Common myeloid progenitor, CD34-positive (primary cell): ENCODE data around the gene TGDS.

Source experiments
- CTCF ChIA-PET: fragments of 350-600 bp; sonication (Branson Sonifier 250); formaldehyde crosslinking; loops from one replicate; lab custom pipeline; 2021; ENCODE audit warnings: antibody characterized with exemption; lab: Charles Lee
- POLR2A ChIA-PET: fragments of 350-600 bp; sonication (Branson Sonifier 250); formaldehyde crosslinking; loops from one replicate; lab custom pipeline; 2021; ENCODE audit warnings: antibody characterized with exemption; lab: Charles Lee
- DNase-seq, 3 donors: peaks; one replicate each; pipeline versions ENCODE4 v3.0.0 to v3.0.0-alpha.2; 2013
- H3K27ac ChIP-seq, 2 experiments: 1 replicate in 1 of 2; 2 replicates in 1 of 2; pipeline ENCODE4 v1.7.0; 2013; ENCODE audit warnings: inconsistent platforms in 2 of 2, low read length in 2 of 2, mild to moderate bottlenecking in 2 of 2, low read depth in 1 of 2, moderate library complexity in 1 of 2; ENCODE audit not compliant: severe bottlenecking in 2 of 2, insufficient read depth in 1 of 2, poor library complexity in 1 of 2
- H3K27me3 ChIP-seq, 5 experiments: replicated peaks in 2 of 5; 1 replicate in 3 of 5; 2 replicates in 2 of 5; pipeline versions ENCODE4 v1.6.1 to v1.7.0; 2013; ENCODE audit warnings: low read length in 4 of 5, mild to moderate bottlenecking in 2 of 5, moderate library complexity in 2 of 5, inconsistent platforms in 1 of 5; ENCODE audit not compliant: insufficient read depth in 5 of 5, control insufficient read depth in 4 of 5
- H3K36me3 ChIP-seq, 4 experiments: 1 replicate in 2 of 4; 2 replicates in 2 of 4; pipeline versions ENCODE4 v1.6.1 to v1.7.0; 2013; ENCODE audit warnings: low read length in 3 of 4, control low read depth in 1 of 4, mild to moderate bottlenecking in 1 of 4; ENCODE audit not compliant: control insufficient read depth in 4 of 4, insufficient read depth in 4 of 4
- H3K4me1 ChIP-seq, 4 experiments: 1 replicate in 3 of 4; 2 replicates in 1 of 4; pipeline versions ENCODE4 v1.6.1 to v1.7.1; 2013; ENCODE audit warnings: low read length in 3 of 4, mild to moderate bottlenecking in 3 of 4, control low read depth in 1 of 4, inconsistent platforms in 1 of 4, moderate library complexity in 1 of 4; ENCODE audit not compliant: control insufficient read depth in 4 of 4, insufficient read depth in 4 of 4; ENCODE audit errors: control extremely low read depth in 1 of 4
- H3K4me3 ChIP-seq, 7 experiments: 1 replicate in 4 of 7; 2 replicates in 3 of 7; pipeline versions ENCODE4 v1.5.1 to v1.7.0; 2013; ENCODE audit warnings: mild to moderate bottlenecking in 7 of 7, low read length in 6 of 7, moderate library complexity in 6 of 7, inconsistent platforms in 2 of 7, low read depth in 2 of 7, control low read depth in 1 of 7; ENCODE audit not compliant: insufficient read depth in 4 of 7, control insufficient read depth in 1 of 7; ENCODE audit errors: extremely low read depth in 1 of 7
- H3K9me3 ChIP-seq, 5 experiments: 1 replicate in 4 of 5; 2 replicates in 1 of 5; pipeline versions ENCODE4 v1.6.1 to v1.7.1; 2013; ENCODE audit warnings: low read length in 4 of 5, mild to moderate bottlenecking in 2 of 5, inconsistent platforms in 1 of 5, low read depth in 1 of 5, moderate library complexity in 1 of 5; ENCODE audit not compliant: control insufficient read depth in 4 of 5, insufficient read depth in 2 of 5; ENCODE audit errors: control extremely low read depth in 1 of 5
- WGBS: methylation state at CpG from one replicate; pipeline ENCODE4 v1.1.5; 2013; ENCODE audit not compliant: insufficient coverage; 5-methylcytosine and 5-hydroxymethylcytosine counted together

Gene TGDS

DNA sequence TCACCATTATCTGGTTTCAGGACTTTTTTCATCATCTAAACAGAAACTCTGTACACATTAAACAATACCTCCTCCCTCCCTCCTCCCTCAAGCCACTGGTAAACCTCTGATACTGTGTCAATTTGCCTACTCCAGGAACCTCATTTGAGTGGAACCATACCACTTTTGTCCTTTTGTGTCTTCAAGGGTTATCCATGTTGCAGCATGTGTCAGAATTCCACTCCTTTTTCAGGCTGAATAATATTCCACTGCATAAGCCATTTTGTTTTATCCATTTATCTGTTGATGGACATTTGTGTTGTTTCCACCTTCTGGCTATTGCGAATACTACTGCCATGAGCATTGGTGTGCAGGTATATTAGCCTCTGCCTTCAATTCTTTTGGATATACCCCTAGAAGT is 27.5 kb downstream of the TGDS start:
- CTCF ChIA-PET: interaction anchor here (0.5 kb wide), 1 partner anchor 13 kb away, joined by 3 read pairs; no protein-coding TSS in a partner anchor

DNA sequence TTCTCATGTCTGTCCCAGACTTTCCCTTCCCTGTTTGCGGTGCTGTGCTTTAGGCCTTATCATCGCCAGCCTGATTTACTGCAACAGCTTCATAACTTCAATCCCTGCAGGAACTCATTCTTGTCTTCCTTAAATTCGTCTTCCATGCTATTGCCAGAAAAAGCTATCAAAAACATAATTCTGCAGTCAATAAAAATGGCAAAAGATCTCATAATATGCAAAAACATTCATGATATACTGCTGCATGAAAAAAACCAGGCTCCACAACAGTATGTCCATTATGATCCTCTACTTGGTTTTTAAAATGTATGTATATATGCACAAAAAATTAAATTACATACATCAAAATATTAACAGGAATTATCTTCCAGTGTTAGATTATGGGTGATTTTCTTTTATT is 28.4 kb downstream of the TGDS start:
- peaks cover 7 to 40% (median 23%) of the 10 kb centered on the region in 4 experiments for H3K36me3 ChIP-seq
- WGBS: 97% methylated on average over 3 of the region's 3 CpGs
- CTCF ChIA-PET: no interaction called here
- POLR2A ChIA-PET: no interaction called here
- no peak overlapping the region for H3K27ac ChIP-seq
- H3K4me3 ChIP-seq: no peak overlapping the region
- no peaks in the 10 kb centered on the region for H3K27me3 ChIP-seq
- H3K4me1 ChIP-seq: no peaks in the 10 kb centered on the region
- no peak for DNase-seq
- no peaks in the 10 kb centered on the region for H3K9me3 ChIP-seq

More for the DNA sequence above, 27.5 kb downstream of the TGDS start:
- Histone ChIP-seq H3K4me3 (no peak overlapping the region), H3K4me1 (peaks cover 0 to 2% (median 0%) of the 10 kb centered on the region in 4 experiments), H3K9me3 (no peaks in the 10 kb centered on the region), H3K27me3 (no peaks in the 10 kb centered on the region), H3K36me3 (peaks cover 15 to 49% (median 30%) of the 10 kb centered on the region in 4 experiments), H3K27ac (no peak overlapping the region)
- POLR2A ChIA-PET: no interaction called here
- no peak for DNase-seq
- WGBS: 86% methylated on average over 1 of the region's 1 CpG

DNA sequence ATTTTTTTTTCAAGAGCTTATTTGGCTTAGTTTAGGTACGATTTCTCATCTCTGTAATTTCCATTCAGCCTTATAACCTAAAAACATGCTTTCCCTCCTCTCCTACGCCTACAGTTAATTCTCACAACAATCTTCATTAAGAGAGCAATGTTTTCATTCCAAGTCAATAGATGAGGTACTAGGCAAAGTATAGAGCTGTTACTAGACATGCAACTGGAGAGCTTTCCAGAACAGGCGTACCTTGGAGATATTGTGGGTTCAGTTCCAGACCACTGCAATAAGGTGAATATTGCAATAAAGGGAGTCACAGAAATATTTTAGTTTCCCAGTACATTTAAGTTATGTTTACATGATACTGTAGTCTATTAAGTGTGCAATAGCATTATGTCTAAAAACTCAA is 34.8 kb downstream of the TGDS start:
- Histone ChIP-seq H3K36me3 (no peaks in the 10 kb centered on the region), H3K4me1 (no peaks in the 10 kb centered on the region), H3K4me3 (no peak overlapping the region), H3K27ac (no peak overlapping the region), H3K9me3 (no peaks in the 10 kb centered on the region), H3K27me3 (no peaks in the 10 kb centered on the region)
- WGBS: 94% methylated on average over 3 of the region's 3 CpGs
- ChIA-PET POLR2A (no interaction called here), CTCF (interaction anchor here (1.1 to 1.5 kb wide), 2 partner anchors 10 to 12 kb away, joined by 4 to 6 read pairs; no protein-coding TSS in a partner anchor)
- DNase-seq: no peak

DNA sequence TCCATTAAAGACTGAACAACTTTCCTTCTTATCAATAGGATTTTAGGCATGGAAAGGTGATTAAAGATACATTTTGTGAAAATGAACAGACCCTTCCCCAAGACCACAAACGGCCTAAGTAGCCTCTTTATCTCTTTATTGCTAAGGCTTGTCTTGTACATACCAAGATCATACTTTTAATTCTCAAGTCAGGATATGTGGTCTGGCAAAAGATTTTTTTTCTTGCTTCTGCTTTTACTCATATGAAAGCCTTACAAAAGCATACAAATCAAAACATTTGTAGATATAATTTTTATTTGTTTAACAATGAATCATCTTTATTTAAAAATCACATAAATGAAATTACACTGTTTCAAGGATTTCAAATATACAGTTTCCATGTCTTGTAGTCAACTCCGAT is 35.8 kb downstream of the TGDS start:
- no peak for DNase-seq
- Histone ChIP-seq H3K27me3 (no peaks in the 10 kb centered on the region), H3K36me3 (no peaks in the 10 kb centered on the region), H3K4me1 (no peaks in the 10 kb centered on the region), H3K9me3 (no peaks in the 10 kb centered on the region), H3K4me3 (no peak overlapping the region), H3K27ac (no peak overlapping the region)
- ChIA-PET CTCF (interaction anchor here (1.5 kb wide), 1 partner anchor 11 kb away, joined by 6 read pairs; no protein-coding TSS in a partner anchor), POLR2A (no interaction called here)
- no CpG with 5 or more reads among the region's 2 CpGs for WGBS

DNA sequence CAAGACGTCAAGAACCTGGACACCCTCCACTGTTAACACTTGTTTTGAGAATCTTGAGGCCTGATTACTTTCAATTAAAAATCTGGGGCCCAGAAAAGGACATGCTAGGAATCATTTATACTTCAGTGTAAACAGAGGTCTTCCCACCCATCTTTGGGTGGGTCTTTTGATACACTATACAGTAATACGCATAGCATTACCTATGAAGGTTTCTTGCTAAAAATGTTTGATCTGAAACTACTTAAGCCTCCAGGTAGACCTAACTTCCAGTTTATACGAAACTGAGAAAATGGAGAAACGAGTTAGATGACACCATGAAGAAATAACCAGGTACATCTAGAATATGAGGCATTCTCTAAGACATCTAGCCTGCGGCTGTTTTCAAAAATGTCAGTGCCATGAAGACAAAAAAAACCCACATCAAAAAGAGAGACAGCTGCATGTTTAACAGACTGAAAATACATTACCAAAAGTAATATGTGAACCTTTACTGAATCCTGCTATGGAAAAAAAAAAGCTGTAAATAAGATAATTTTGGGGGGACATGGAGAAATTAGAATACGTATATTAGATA is 36.6 kb downstream of the TGDS start:
- POLR2A ChIA-PET: interaction anchor here (0.6 kb wide), 1 partner anchor 802 kb away, joined by 3 read pairs; no protein-coding TSS in a partner anchor
- Histone ChIP-seq H3K9me3 (no peaks in the 10 kb centered on the region), H3K4me3 (no peak overlapping the region), H3K27ac (no peak overlapping the region), H3K4me1 (no peaks in the 10 kb centered on the region), H3K27me3 (no peaks in the 10 kb centered on the region), H3K36me3 (no peaks in the 10 kb centered on the region)
- WGBS: 100% methylated on average over 3 of the region's 6 CpGs
- DNase-seq: no peak
- CTCF ChIA-PET: no interaction called here

DNA sequence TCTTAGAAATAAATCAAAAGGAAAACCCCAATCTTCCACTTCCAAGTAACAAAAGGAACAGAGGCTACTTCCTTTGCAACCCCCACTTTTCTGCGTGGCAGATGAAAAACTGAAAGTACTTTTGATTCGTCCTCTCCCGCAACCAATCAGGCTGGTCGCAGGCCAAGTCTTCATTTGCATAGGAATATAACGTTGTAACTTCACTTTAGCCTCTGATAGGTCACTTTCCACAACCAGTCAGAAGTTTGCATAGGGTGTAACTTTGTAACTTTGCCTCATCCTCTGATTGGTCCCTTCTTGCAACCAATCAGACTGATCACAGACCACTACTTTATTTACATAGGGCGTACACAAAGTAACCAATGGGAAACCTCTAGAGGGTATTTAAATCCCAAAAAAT is 37.2 kb downstream of the TGDS start:
- peak in 1 of 3 donors; percentile 14 for DNase-seq
- Histone ChIP-seq H3K27ac (no peak overlapping the region), H3K27me3 (no peaks in the 10 kb centered on the region), H3K9me3 (no peaks in the 10 kb centered on the region), H3K4me1 (no peaks in the 10 kb centered on the region), H3K36me3 (no peaks in the 10 kb centered on the region), H3K4me3 (no peak overlapping the region)
- ChIA-PET POLR2A (no interaction called here), CTCF (no interaction called here)
- WGBS: 60% methylated on average over 4 of the region's 6 CpGs

DNA sequence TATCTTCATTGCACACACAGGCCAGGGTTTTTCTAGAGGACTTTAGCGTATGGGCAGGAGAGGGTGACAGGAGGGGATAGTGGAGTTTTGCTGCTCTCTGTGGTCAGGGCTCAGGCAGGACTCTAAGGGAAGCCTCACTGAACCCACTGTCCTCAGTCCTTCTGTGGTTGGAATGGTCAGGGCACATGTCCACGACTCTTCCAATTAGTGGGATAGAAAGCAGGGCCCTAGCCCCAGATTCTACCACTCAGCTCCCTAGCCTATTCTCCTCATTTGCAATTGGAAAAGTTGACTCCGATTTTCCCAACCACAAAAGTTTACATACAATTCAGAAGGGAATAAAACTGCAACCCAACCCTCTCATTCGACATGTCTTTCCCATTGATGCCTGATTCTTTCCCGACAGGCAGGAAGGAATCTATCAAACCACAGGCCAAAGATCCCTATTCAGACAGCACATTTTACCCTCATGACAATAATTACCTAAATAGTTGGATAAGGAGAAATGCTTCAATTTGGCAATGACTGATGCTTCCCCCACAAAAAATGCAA is 38.2 kb downstream of the TGDS start:
- CTCF ChIA-PET: no interaction called here
- 100% methylated on average over 1 of the region's 5 CpGs for WGBS

More for the DNA sequence above, 38.2 kb downstream of the TGDS start:
- no peaks in the 10 kb centered on the region for H3K27me3 ChIP-seq
- no peaks in the 10 kb centered on the region for H3K4me1 ChIP-seq
- DNase-seq: no peak
- no peaks in the 10 kb centered on the region for H3K36me3 ChIP-seq
- H3K27ac ChIP-seq: no peak overlapping the region
- no peak overlapping the region for H3K4me3 ChIP-seq
- POLR2A ChIA-PET: no interaction called here
- H3K9me3 ChIP-seq: no peaks in the 10 kb centered on the region
